Amygdala (tissue), 56 donors: ENCODE results near the gene TNIK.
"Not testable (repeated sequence)": the region's sequence is repeated elsewhere in the genome, so short reads cannot be mapped to it uniquely, and the experiment has no call there.

Source experiments
- DNase-seq, 56 donors: peaks; one replicate each; lab custom pipeline; 2025; lab: John Stamatoyannopoulos, UW

Gene TNIK

DNA sequence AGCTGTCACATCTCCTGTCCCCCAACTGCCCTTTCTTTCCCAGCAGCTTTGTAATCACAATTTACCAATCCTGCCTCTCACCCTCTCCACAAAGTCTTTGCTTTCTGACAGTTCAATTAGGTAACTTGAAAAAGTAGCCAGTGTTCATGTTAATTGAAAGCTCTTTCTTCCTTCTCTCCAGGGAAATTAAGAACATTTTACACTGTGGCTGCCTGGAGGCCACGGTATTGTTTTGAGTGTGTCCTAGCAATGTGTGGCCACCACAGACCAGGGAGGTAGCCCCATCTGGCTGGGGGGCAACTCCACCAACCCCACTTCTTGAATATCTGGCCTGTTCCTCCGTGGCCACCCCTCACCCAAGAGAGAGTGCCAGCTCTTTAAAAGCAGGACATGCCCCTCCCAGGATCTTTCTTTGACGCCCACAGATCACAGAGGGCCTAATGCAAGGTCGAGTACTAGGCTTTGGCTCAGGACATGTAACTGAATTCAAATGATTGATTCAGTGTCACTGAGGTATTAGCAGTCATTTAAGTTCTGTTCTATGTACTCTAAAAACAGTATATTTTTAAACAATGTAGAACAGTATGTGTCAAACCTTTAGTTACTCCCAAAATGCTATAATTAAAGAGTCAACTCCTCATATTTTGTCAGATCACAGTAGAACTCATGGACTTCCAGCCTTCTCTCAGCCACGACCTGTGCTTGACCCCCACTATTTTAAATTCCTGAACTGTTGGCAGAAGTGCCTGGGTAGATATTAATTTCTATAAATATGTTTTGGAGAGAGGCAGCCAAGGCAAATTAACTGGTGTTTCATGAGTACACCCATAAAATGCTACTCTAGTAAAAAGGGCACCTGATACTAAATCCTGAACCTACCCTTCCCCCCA is 164.5 kb downstream of the TNIK start:
- peak in 5 of 56 donors; percentile 6 to 25 (median 16) for DNase-seq

DNA sequence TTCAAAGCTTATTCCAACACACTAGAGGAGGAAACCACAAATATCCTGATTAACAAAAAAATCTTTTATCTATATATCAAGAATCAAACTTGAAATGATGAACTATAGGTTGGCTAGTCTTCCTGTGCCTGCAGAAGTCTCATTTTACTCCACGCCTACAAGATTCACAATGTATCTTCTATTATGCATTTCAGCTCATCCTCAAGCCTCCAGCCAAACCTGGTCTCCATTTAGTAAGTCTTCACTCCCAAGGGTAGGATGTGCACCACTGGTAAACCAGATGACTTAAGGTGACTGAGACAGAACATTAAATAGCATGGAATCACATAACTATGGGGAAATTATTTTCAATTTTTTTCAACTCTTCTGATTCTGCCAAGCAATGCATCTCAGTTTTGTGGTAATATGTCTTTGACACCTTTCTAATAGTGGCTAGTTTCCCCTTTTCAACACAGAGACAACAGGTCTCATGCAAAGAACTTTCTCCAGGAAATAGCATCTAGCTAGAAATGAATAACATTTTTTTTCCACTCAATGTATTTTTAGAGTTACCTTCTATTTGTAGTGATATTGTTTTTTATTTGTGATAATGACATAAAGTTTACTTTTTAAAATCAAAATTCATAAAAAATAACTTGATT is 166.9 kb downstream of the TNIK start:
- no peak for DNase-seq

DNA sequence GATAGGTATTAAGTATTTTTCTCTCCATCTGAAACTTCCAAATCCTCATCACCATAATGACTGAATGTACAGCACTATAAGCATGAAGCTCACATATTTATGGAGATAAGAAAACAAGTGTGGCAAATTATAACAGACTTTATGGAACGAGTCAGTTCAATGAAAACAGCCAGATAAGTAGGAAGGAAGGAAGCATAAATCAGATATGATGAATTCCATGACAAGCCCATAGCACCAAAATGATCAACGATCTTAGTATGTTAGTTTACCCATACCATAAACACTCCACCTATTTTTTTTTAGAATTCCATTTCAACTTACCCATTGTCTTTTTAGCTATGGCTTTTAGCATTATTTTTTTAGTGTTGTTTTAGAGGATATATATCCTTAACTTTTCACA is 169.5 kb downstream of the TNIK start:
- DNase-seq = no peak

DNA sequence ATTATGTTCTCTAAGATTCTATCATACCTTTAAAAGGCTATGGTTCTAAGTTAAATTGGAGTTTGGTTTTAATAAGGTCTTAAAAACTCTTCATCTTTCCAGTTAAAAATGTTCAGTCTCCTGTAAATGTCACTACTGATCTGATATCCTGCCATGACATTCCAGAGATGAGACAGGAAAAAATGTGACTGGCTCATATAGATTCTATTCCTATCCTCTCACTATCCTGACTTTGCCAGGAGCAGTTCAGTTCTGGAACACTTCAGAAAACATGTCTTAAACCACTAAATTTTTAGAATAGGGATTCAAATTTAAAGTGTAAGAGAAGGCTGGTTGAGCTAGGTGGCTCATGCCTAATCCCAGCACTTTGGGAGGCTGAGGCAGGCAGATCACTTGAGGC is 170.9 kb downstream of the TNIK start:
- no peak for DNase-seq

DNA sequence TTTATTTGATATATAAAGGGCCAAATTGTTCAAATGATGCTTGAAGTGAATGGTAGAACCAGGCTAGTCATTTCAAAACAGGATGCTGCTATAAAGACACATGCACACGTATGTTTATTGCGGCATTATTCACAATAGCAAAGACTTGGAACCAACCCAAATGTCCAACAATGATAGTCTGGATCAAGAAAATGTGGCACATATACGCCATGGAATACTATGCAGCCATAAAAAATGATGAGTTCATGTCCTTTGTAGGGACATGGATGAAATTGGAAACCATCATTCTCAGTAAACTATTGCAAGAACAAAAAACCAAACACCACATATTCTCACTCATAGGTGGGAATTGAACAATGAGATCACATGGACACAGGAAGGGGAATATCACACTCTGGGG is 172.4 kb downstream of the TNIK start:
- DNase-seq = not testable (repeated sequence)

DNA sequence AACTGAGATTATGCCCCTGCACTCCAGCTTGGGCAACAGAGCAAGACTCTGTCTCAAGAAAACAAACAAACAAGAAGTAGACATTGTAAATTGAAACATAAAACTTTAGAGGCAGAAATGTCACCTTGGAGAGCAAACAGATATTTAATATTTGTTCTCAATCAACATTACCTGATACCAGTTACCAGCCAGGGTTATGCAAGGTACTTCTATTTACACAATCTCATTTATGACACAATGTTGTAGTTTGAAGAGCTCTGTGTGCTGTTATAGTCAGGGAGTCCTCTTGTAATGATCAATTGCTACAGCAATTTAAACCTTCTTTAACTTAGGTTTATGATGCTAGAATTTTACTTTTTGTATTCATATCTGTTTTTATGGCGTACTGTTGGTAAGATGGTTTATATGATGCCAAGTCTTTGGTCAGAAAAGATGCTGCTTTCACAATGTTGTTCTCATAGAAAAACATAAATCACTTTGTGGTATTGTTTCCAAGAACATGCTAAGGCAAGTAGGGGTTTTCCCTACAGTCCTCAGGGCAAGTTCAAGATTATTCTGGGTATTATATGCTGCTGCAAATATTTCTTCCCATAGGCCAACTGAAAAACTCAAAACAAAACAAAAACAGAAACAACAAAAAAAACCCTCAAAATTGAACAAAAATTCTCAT is 173.5 kb downstream of the TNIK start:
- DNase-seq = no peak

DNA sequence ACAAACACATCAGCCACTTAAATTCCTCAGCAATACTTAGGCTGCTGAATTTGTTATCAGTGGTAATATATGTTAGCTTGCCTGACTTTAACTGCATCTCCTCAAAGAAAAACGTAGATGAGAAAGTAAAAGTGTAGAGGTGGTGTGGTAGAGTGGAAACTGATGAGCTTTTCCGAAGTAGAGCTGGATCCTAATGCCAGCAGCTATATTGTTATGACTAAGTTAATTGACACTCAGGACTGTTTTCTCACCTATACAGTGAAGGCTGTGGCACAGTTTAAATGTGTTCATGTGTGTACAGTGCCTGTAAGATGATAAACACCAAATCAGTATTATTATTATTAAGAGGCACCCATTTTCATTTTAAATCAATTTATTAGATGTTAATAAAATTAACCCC is 174.9 kb downstream of the TNIK start:
- DNase-seq = no peak

DNA sequence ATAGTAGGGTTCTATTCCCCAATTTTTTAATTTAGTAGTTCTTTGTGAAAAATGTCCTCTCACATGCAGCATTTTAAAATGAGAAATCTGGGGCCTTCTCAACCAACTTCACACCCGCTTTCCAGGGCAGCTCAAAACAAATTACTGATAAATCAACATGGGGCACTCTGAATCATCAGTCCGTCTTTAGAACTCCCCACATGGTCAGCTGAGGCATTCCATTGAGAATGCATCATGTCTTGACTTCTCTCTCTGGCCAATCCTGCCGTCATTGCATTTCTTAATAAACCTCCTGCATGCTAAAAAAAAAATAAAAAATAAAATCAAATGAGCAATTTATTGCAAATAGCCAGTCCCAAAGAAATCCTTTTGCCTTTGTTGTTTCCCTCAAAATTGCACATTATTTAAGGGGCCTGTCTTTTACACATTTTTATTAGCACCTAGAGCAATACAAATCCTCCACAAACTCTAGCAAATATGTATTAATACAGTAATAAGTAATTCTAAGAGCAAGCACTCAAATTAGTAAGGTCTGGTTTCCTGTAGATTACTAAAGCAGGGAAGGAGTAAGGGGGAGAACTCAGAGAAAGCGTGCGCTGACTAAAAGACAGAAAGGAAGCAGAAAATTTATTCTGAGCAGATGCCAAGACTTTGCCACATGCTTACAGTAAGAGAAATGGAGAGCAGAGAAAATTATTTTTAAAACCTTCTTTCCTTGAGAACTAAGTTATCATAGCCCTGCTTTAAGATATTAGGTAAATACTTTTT is 175.7 kb downstream of the TNIK start:
- no peak for DNase-seq

DNA sequence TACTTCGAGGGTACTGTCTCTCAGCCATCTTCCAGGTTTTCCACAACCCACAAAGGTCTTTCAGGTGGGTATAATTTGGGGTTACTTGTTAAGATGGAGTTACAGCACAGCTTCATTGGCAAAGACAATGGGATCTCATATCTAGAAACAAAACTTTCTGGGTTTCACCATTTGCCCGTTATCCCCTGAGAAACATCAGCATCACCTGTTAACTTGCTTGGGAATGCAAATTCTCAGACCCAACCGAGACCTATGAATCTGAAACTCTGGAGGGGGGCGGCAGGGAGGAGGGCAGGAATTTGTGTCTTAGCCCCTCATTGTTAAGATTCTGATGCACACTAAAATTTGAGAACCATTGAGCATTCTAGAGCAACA is 176.4 kb downstream of the TNIK start:
- no peak for DNase-seq

DNA sequence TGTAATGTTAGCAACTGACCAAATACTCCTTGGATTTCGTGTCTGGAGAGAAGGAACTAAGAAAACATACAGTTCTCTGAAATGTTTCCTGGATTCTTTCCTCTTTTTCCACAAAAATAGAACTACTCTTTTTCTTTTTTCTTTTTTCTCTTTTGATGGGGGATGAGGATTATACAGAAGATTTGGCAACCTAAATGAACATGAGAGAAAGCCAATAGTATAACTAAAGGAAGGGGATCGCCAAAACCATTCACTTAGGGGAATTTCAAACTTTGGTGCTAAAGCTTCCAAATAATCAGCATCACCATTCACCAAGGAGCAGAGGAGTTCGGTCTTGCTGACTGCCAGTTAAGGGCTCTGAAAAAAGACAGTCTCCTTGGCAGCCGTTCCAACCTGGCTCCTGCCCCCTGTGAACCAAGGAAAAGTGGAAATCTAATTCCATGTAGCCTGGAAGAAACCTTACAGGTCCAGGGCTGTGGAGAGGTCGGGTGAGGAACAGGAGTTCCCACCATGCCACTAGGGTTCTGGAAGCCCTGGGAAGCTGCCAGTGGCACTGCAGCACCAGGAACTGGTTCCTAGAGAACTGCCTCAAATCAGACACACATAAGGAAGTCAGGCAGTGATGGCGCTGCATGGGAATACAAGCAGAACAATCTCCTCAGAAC is 176.9 kb downstream of the TNIK start:
- peak in 18 of 56 donors; percentile 2 to 54 (median 16) for DNase-seq

DNA sequence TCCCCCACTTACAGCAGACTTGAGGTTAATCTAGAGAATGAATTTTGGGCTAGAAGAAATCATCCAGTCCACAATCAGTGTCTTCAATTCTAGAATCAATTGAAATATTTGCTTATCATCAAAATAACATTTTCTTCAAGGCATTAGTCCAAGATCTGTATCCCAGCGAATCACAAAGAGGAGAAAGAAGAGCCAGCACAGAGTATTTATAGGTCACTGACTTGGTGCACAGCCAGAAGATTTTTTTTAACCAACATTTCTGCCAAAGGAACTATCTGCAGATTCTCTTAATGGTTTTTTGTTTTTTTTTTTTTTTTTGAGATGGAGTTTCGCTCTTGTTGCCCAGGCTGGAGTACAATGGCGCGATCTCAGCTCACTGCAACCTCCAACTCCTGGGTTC is 178.2 kb downstream of the TNIK start:
- DNase-seq = no peak

DNA sequence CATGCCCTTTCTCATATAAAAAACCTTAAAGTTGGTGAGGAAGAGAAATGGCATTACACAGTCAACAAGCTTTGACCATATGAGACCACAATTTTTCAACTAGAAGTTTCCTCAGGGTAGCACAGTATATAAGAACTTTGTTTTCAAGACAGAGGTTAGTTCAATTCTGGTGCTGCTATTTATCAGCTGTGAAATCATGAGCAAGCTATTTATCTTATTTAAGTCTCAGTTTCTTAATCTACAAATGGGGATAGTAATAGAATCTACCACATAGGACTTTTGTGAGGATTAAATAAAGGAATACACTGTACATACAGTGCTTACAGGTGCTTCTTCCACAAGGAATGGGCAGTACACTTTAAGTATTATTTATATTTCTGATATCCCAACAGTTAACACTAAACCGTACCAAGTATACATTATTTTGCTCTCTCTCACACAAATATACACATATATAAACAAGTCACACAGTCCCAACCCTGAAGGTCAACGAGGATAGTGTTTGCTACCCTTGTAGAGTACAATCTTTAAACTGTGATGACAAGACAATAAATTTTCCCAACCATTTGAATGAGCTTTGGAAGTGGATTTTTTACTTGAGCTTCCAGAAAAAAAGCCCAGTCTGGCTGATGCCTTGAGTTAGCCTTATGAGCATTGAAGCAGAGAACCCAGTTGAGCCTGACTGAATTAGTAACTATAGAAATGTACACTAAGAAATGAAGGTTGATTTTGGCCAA is 178.8 kb downstream of the TNIK start:
- no peak for DNase-seq

DNA sequence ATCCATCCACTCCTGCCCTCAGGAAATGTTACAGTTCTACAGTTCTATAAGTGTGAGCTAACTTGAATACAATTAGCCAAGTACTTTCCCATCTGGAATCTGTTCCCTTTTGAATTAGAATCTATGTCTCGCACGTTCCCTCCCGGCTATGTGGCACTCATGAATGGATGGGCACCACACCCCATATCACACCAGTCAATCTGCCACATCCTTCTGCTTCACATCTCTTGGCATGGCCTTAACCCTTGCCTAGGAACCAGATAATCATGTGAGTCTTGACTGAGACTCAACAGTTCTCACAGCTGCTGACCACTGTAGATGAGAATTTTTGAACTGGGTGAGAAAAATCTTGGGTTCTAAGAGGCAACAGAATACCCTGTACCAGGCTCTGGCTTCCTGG is 180.2 kb downstream of the TNIK start:
- DNase-seq = no peak

DNA sequence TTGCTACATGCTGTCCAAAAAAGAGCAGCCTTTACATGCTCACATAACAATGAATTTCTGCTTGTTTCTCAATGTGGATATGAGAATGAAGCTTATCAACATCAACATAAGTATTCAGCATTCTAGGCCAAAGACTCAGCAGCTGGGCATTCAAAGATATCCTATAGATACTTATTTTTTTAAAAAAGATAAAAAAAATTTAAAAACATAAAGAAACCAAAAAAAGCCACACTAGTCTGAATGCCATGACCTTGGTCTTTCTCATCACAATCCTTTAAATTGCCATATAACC is 182.0 kb downstream of the TNIK start:
- DNase-seq = no peak

DNA sequence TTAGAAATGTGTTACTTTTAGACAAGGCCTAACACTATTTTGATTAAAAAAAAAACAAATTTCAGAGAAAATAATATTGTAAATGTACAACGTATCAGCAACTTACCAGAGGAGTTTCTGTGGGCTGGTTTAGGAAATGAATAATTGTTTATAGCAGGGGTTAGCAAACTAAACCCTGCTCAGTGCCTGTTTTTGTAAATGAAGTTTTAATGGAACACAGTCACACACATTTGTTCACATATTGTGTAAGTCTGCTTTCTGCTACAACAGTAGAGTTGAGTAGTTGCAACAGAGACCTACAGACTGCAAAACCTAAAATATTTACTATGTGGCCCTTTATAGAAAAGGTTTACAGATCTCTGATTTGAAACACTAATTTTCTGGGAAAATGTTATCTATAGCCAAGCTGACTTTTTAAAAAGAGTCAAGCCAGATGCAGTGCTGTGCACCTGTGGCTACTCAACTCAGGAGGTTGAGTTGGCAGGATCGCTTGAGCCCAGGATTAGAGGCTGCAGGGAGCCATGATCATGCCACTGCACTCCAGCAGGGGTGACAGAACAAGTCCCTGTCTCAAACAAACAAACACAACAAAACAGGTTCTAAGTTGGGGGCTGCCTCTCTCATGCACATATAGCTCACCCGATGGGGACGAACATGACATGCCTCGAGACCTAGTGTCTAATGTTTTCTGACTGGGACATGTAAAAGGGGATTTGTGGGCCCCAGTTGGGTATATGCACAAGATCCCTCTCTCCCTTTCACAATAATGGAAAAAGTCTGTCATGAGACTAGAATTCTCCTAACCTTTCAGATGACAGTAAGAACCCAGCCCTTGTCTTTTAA is 182.5 kb downstream of the TNIK start:
- no peak for DNase-seq

DNA sequence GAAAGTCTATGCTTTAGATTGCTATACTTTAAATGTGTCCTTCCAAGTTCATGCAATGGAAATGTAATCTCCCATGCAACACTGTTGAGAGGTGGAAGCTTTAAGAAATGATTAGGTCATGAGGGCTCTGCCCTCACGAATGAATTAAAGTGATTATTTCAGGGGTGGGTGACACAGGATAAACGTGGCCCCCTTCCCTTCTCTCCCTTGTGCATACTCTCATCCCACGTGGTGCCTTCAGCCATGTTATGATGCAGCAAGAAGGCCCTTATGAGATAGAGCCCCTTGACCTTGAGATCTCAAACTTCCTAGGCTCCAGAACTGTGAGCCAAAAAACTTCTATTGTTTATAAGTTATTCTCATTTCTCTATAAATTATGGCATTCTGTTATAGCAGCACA is 183.3 kb downstream of the TNIK start:
- DNase-seq = no peak

DNA sequence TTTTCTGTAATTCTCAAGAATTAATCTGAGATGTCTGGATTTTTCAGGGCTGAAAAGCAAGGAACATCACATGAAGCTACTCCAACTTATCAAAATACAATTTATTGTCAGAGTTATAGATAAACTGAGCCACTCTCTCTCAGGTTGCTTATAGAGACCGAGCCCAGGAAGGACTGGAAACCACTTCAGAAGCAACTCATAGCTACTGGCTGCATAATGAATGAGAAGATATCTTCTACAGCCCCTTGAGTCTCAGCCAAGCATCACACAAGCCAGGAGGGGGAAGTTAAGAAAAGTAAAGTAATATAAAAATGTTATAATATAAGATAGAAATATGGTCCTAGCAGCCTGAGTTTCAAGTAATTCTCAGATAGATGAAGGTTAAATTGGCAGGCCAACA is 186.0 kb downstream of the TNIK start:
- no peak for DNase-seq

DNA sequence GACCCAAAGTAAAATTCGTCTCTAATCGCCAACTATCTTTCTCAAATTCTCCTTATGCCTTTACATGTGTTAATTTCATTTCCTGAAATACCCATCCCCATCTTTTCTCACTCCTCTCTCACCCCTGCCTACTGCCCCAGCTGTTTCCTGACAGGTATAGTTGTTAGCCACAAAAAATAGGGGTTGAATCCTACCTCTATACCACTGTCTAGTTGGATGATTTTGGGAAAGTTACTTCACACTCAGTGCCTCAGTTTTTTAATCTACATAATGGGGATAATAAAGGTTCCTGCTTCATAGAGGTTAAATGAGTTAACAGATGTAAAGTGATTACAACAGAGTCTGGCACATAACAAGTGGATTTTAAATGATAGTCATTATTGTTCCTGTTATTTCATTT is 189.7 kb downstream of the TNIK start:
- no peak for DNase-seq

DNA sequence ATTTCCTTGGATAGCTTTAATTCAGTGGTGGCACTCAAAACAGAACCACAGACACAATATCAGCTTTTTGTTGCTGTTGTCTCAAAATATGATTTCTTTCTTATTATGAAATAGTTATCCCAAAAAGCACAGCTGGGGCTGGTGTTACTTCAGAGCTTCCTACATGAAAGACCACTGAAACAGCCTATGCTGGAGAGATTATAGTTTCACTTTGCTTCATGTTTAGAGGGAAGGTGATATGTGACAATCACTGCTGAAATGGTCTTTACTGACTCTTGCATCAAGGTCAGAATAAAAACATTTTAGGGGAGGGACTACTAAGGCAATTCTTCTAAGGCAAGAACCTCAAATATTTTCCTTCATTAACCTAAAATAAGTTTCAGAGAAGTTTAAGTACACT is 190.7 kb downstream of the TNIK start:
- no peak for DNase-seq
